GM13977 (cell line): ENCODE measurements around the gene NUP188.

ENCODE experiments used
- DNase-seq: peaks from one replicate; pipeline ENCODE4 v3.0.0; 2012; ENCODE audit warnings: low spot score
- CTCF ChIP-seq: IDR thresholded peaks from 2 replicates; pipeline ENCODE4 v1.5.1; 2012; ENCODE audit warnings: mild to moderate bottlenecking, control low read depth; ENCODE audit not compliant: insufficient read depth; ENCODE audit errors: extremely low read depth, missing control alignments
- in situ Hi-C: fragments of 300-500 bp; cut with MboI; formaldehyde crosslinking; loops from one replicate; pipeline ENCODE4 v1.12.0; 2022; ENCODE audit warnings: low sequenced_read_pairs, low pct_unique_long_range_greater_than_20kb, mixed read lengths, inconsistent platforms; ENCODE audit not compliant: unreplicated experiment

The NUP188 gene

GRCh38 chr9:128920381-128921058, 27.0 kb upstream of the NUP188 start, which contains the start of gene PHYHD1:
TSS of gene PHYHD1 (plus strand) at chr9:128920982. CDS start at chr9:128922324, 1,342 bp downstream.
- in situ Hi-C loops, result no loop called here
- TF ChIP-seq CTCF, result no peak
- no peak for DNase-seq

GRCh38 chr9:128921881-128922763, 25.4 kb upstream of the NUP188 start:
- in situ Hi-C loops, result no loop called here
- TF ChIP-seq CTCF, result no peak
- no peak for DNase-seq

GRCh38 chr9:128923493-128923883, 24.0 kb upstream of the NUP188 start:
- in situ Hi-C loops, result no loop called here
- DNase-seq, result no peak
- TF ChIP-seq CTCF, result no peak

- in situ Hi-C loops, result no loop called here
- peak; percentile 77 for DNase-seq
- TF ChIP-seq CTCF, result peak; percentile 87
Observed at GRCh38 chr9:128927731-128928411, 19.6 kb upstream of the NUP188 start.

GRCh38 chr9:128928624-128929023, 18.9 kb upstream of the NUP188 start:
- no peak for TF ChIP-seq CTCF
- no peak for DNase-seq
- in situ Hi-C loops, result no loop called here

GRCh38 chr9:128929560-128929959, 17.9 kb upstream of the NUP188 start:
- TF ChIP-seq CTCF, result no peak
- in situ Hi-C loops, result no loop called here
- no peak for DNase-seq
